Retinal pigment epithelial cell (primary cell): ENCODE data around the gene ATXN2.

Experiments used
- DNase-seq: peaks from one replicate; pipeline ENCODE4 v3.0.0-alpha.2; 2010; ENCODE audit warnings: low read depth
- H3K4me3 ChIP-seq: 2 replicates; pipeline ENCODE4 v1.5.1; 2011; ENCODE audit warnings: mild to moderate bottlenecking, low read length, control low read depth, moderate library complexity
- CTCF ChIP-seq: conservative IDR thresholded peaks from 2 replicates; pipeline ENCODE4 v1.5.1; 2011; ENCODE audit warnings: low read depth, low read length, control low read depth, inconsistent platforms

ATXN2 gene

GRCh38 chr12:111454716-111455447 is 144.2 kb downstream of the ATXN2 start:
- no peak for DNase-seq
- H3K4me3 ChIP-seq, result no peak overlapping the region
- TF ChIP-seq CTCF, result no peak

GRCh38 chr12:111454311-111454710 is 144.8 kb downstream of the ATXN2 start:
- no peak for DNase-seq
- TF ChIP-seq CTCF, result no peak
- H3K4me3 ChIP-seq, result no peak overlapping the region

- H3K4me3 ChIP-seq, result no peak overlapping the region
- no peak for TF ChIP-seq CTCF
- DNase-seq, result no peak
Measured at GRCh38 chr12:111453071-111453989, 145.8 kb downstream of the ATXN2 start.

- peak; percentile 75 for TF ChIP-seq CTCF
Measured at GRCh38 chr12:111451649-111452129, 147.4 kb downstream of the ATXN2 start.

GRCh38 chr12:111451232-111451631 is 147.9 kb downstream of the ATXN2 start:
- no peak for TF ChIP-seq CTCF
- no peak overlapping the region for H3K4me3 ChIP-seq
- no peak for DNase-seq

More at GRCh38 chr12:111451649-111452129, 147.4 kb downstream of the ATXN2 start:
- DNase-seq, result no peak
- H3K4me3 ChIP-seq, result no peak overlapping the region

- no peak overlapping the region for H3K4me3 ChIP-seq
- no peak for TF ChIP-seq CTCF
- no peak for DNase-seq
Measured at GRCh38 chr12:111450676-111451075, 148.4 kb downstream of the ATXN2 start.
